ENCODE measurements around the gene NAA38.

DNA sequence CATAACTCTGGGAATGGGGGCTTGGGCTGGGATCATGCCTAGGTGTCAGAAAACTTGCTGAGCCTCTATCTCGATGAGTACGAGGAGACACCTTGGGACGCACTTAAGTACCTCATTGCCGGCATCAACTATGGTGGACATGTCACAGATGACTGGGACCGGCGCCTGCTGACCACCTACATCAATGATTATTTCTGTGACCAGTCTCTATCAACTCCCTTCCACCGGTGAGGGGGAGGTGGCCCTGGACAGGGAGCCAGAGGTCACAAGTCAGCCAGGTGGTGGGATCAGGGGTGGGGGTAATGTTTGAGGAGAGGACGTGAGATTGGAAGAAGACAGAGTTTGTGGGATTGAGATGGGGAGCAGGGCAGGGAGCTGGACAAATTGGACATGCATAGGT, 26.7 kb downstream of the NAA38 start:
- TF ChIP-seq, protein P1, sequence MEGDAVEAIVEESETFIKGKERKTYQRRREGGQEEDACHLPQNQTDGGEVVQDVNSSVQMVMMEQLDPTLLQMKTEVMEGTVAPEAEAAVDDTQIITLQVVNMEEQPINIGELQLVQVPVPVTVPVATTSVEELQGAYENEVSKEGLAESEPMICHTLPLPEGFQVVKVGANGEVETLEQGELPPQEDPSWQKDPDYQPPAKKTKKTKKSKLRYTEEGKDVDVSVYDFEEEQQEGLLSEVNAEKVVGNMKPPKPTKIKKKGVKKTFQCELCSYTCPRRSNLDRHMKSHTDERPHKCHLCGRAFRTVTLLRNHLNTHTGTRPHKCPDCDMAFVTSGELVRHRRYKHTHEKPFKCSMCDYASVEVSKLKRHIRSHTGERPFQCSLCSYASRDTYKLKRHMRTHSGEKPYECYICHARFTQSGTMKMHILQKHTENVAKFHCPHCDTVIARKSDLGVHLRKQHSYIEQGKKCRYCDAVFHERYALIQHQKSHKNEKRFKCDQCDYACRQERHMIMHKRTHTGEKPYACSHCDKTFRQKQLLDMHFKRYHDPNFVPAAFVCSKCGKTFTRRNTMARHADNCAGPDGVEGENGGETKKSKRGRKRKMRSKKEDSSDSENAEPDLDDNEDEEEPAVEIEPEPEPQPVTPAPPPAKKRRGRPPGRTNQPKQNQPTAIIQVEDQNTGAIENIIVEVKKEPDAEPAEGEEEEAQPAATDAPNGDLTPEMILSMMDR (IDR thresholded peaks at IDR 0.05), result no peak
- no peak for TF ChIP-seq POLR2A (IDR thresholded peaks at IDR 0.05)

All from right lobe of liver (tissue), 4 donors.